HG03571 (cell line): ENCODE data around the gene CAMSAP2.
"Not testable (repeated sequence)": the region's sequence is repeated elsewhere in the genome, so short reads cannot be mapped to it uniquely, and the experiment has no call there.

Experiments used
- ATAC-seq: cut with Tn5 transposase; IDR thresholded peaks from one replicate; pipeline ENCODE4 v1.9.1; 2021; ENCODE audit not compliant: unreplicated experiment

Gene CAMSAP2

DNA sequence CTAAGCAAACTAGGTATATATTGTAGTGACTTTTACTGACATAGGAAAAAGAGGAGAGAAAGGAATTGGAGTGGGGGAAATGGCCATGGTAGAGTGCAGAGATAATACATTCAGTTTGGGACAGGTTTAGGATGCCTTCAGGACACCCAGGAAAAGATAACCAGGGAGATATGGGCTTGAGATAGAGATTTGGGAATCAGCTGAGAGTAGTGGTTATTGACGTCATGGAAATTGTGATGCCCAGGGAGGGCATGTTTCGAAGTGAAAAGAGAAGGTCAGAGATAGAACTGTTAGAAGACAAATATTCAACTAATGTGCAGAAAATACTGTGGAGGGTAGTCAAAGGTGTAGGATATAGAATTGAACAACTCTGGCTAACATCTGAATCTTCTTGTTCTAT, 40.6 kb downstream of the CAMSAP2 start:
- ATAC-seq = no peak

GRCh38 chr1:200780545-200781369, 42.1 kb downstream of the CAMSAP2 start:
- no peak for ATAC-seq

GRCh38 chr1:200783926-200784325, 45.2 kb downstream of the CAMSAP2 start:
- no peak for ATAC-seq

GRCh38 chr1:200784576-200784975, 45.9 kb downstream of the CAMSAP2 start:
- ATAC-seq = no peak

GRCh38 chr1:200786788-200787187, 48.1 kb downstream of the CAMSAP2 start:
- ATAC-seq = no peak

GRCh38 chr1:200787896-200788387, 49.2 kb downstream of the CAMSAP2 start:
- no peak for ATAC-seq

DNA sequence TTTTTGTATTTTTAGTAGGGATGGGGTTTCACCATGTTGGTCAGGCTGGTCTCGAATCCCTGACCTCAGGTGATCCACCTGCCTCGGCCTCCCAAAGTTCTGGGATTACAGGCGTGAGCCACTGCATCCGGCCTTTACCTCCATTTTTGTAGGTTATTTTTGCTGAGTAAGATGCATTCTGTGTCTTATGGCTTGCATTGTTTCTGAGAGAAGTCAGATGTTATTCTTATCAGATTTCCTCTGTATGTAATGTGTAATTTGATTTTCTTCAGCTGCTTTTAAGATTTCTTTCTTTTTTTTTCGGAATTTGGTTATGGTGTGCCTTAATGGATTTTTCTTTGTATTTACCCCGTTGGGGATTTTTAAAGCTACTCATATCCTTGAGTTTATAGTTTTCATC, 52.3 kb downstream of the CAMSAP2 start:
- ATAC-seq = not testable (repeated sequence)

- ATAC-seq = no peak
Measured at GRCh38 chr1:200793677-200794076, 55.0 kb downstream of the CAMSAP2 start.

GRCh38 chr1:200794506-200795065, 55.9 kb downstream of the CAMSAP2 start:
- ATAC-seq = no peak

DNA sequence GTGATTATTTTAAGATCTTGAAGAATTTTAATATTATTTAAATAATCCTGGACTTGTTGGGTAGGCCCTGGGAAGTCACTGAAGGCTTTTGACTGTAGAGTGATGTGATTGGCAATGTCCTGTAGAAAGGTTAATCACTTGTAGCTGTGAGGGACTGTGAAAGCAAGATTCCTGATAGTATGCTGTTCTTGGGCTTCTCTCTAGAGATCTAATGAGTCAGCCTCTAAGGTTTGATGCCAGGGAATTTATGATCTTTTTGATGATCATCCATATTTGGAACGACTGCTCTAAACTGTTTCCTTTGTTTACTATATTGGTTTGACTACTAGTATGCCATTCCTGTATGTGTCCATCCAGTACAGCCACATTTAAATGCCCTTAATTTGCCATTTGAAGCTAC, 56.5 kb downstream of the CAMSAP2 start:
- ATAC-seq = no peak

DNA sequence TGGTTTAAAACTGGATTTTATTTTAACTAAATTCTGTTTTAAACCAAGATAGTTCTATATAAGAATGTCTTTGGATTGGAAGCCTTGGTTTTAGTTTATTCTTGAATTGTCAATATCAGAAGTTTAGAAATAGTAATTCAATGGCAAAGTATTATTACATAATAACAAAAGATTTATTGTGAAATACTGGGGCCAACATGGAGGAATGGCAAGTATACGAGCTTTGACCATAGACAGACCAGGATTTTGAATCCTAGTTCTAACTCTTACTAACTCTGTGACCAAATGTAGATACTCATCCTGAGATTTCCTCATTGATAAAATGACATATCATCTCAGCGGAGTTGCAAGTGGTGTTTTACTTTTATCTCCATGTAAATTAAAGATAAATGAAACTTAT, 63.3 kb downstream of the CAMSAP2 start:
- ATAC-seq = no peak

- ATAC-seq = peak; percentile 75
Measured at GRCh38 chr1:200802865-200803512, 64.3 kb downstream of the CAMSAP2 start.

DNA sequence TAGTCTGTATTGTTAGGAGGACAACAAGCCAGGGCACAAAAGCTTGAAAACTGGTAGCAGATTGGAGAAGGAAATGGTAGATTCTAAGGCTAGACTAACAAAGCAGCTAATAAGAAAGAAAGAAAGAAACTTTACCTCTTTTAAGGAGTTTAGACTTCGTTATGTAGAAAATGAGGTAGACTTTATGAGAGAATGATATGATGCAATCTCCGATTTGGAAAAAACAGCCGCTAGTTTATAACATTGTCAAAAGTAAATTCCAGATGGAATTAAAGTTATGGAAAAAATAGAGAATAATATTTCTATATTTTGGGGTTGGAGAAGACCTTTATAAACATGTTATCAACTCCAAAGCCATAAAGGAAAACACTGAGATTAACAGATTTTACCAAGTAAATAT, 67.0 kb downstream of the CAMSAP2 start:
- no peak for ATAC-seq

GRCh38 chr1:200808846-200809245, 70.2 kb downstream of the CAMSAP2 start:
- ATAC-seq = no peak

DNA sequence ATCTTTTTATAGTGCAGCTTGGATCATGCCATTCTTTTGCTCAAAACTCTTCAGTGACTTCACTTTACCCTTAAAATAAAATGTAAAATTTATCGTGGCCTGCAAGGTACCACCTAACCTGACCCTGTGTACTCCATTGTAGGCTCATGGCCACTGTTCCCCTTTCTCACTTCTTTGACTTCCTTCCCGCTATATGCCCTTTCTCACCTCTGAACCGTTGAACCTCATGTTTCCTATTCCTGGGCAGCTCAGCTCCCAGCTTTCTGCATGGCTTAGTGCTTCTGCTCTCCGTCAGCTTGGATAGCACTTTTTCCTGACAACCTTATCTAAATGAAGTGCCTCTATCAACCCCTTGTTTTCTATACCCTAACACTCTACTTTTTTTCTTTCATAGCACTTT, 73.0 kb downstream of the CAMSAP2 start:
- no peak for ATAC-seq

GRCh38 chr1:200816624-200817224, 78.0 kb downstream of the CAMSAP2 start:
- ATAC-seq = not testable (repeated sequence)

- ATAC-seq = no peak
Measured at GRCh38 chr1:200818248-200818647, 79.6 kb downstream of the CAMSAP2 start.

DNA sequence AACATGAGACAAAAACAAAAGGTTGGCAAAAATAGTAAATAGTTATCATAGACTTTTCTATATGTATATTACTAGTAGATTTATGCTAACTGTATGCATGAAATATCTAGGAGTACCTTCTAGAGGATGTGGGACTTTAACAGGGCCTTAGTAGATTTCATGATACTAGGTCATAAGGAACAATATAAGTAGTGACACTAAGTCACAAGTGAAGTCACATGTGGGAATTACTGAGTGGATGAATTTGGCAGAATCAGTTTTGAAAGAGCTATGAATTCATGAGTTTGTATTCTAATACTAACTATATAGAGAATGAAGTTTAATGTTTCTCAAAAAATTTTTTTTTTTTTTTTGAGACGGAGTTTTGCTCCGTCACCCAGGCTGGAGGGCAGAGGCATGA, 81.0 kb downstream of the CAMSAP2 start:
- no peak for ATAC-seq

- no peak for ATAC-seq
Measured at GRCh38 chr1:200831091-200831490, 92.4 kb downstream of the CAMSAP2 start.

DNA sequence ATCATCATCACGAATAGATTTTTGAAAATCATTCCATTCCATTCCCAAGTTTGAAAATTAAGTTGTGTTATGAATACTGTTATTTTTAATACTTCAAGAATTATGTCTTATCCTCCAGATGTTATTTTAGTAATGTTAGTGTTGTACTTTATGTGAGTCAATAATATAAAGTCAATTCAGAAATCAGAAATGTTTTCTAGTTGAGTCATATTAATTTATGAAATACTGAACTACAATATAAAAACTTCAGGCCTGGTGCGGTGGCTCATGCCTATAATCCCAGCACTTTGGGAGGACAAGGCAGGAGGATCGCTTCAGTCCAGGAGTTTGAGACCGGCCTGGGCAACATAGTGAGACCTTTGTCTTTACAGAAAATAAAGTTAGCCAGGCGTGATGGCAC, 95.7 kb downstream of the CAMSAP2 start:
- ATAC-seq = no peak

DNA sequence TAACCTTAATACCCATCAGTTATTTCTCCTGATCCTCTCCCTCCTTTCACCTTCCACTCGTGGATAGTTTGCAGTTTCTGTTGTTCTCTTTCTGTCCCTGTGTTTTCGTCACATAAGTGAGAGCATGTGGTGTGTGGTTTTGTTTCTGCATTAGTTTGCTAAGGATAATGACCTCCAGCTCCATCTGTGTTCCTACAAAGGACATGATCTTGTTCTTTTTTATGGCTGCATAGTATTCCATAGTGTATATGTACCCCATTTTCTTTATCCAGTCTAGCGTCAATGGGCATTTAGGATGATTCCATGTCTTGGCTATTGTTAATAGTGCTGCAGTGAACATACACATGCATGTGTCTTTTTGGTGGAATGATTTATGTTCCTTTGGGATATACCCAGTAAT, 97.5 kb downstream of the CAMSAP2 start:
- ATAC-seq = no peak
